Measurements from ENCODE around the gene CDX1. TPM values are rescaled to one million over a fixed set of nuclear protein-coding genes. Genes with fewer than 3 reads are reported as not detected.

CDX1 gene
- polyA plus RNA-seq, 3 donors: 0.12 to 0.34 TPM; not detected in 1

- 41 to 68% (median 62%) methylated on average over 1 of the region's 1 CpG for WGBS, 3 donors
- no peak overlapping the region for H3K27ac ChIP-seq (ENCODE audit: low read depth, low read length)
Observed at GRCh38 chr5:150175076-150175475, 8.5 kb downstream of the CDX1 start.

DNA sequence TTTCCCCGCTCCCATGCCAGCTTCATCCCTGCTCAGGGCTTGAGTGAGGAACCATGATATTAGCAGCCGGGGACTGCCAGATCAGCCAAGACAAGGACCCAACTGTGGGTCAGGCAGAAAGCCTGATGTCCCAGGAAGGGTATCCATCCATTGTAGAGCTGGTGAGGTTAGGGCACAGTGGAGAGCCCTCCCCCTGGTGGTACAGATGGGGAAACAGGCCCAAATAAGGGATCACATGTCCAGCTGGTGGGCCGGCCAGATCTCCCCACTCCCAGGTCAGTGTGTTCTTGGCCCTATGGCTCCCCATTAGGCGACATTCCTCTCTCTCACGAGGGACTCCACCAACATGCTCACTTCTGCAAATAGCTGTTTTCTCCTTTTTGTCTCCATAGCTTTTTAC is 9.0 kb downstream of the CDX1 start:
- H3K27ac ChIP-seq (ENCODE audit: low read depth, low read length): no peak overlapping the region
- WGBS, 3 donors: 67 to 84% (median 79%) methylated on average over 5 of the region's 5 CpGs

DNA sequence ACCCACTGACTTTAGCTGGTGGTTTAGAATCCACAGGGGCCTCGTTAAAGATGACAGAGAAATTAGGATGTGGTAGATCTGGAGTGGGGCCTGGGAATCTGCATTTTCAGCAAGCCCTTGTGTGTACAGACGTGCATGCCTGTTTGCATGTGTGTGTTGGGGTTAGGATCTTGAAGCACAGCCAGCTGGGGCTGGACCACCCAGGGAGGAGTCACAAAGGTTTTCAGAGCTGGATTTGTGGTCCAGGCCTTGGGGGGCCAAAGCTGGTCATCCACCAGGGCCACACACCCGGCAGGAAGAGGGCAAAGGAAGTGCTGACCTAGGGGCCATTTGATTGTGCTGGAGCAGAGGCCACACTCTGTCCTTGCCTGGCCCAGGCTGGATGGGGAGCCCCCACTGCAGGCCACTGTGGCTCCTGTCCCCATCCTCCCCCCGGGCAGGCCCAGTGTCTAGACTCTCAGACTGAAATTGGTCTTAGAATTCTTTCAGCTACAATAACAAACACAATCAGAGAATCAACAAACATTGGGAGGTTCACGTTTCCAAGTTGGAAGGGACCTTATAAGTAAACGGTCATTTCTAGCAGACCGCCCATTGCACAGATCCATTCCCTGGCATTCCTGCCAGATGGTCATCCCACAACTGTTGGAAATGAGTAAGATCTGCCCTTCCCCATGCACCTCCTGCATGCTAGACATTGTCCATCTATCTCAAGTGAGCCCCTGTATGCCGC is 10.3 kb downstream of the CDX1 start:
- no peak overlapping the region for H3K27ac ChIP-seq (ENCODE audit: low read depth, low read length)
- 75 to 86% (median 82%) methylated on average over 8 of the region's 8 CpGs for WGBS, 3 donors

GRCh38 chr5:150177721-150178120 is 11.1 kb downstream of the CDX1 start:
- H3K27ac ChIP-seq (ENCODE audit: low read depth, low read length): no peak overlapping the region
- 67 to 83% (median 75%) methylated on average over 4 of the region's 4 CpGs for WGBS, 3 donors

GRCh38 chr5:150178262-150178661 is 11.7 kb downstream of the CDX1 start:
- H3K27ac ChIP-seq (ENCODE audit: low read depth, low read length): no peak overlapping the region

GRCh38 chr5:150179019-150179620 is 12.5 kb downstream of the CDX1 start:
- 90 to 98% (median 92%) methylated on average over 7 of the region's 7 CpGs for WGBS, 3 donors
- H3K27ac ChIP-seq (ENCODE audit: low read depth, low read length): no peak overlapping the region

More at GRCh38 chr5:150178262-150178661, 11.7 kb downstream of the CDX1 start:
- WGBS, 3 donors: 45 to 69% (median 65%) methylated on average over 4 of the region's 4 CpGs

- whole genome bisulfite sequencing, 3 donors: 37 to 80% (median 48%) methylated on average over 18 of the region's 18 CpGs
Observed at GRCh38 chr5:150180241-150181026, 13.9 kb downstream of the CDX1 start.

GRCh38 chr5:150181027-150181426 is 14.4 kb downstream of the CDX1 start:
- WGBS, 3 donors: 56 to 85% (median 64%) methylated on average over 5 of the region's 5 CpGs
- H3K27ac ChIP-seq (ENCODE audit: low read depth, low read length): no peak overlapping the region

More at GRCh38 chr5:150180241-150181026, 13.9 kb downstream of the CDX1 start:
- H3K27ac ChIP-seq (ENCODE audit: low read depth, low read length): no peak overlapping the region

DNA sequence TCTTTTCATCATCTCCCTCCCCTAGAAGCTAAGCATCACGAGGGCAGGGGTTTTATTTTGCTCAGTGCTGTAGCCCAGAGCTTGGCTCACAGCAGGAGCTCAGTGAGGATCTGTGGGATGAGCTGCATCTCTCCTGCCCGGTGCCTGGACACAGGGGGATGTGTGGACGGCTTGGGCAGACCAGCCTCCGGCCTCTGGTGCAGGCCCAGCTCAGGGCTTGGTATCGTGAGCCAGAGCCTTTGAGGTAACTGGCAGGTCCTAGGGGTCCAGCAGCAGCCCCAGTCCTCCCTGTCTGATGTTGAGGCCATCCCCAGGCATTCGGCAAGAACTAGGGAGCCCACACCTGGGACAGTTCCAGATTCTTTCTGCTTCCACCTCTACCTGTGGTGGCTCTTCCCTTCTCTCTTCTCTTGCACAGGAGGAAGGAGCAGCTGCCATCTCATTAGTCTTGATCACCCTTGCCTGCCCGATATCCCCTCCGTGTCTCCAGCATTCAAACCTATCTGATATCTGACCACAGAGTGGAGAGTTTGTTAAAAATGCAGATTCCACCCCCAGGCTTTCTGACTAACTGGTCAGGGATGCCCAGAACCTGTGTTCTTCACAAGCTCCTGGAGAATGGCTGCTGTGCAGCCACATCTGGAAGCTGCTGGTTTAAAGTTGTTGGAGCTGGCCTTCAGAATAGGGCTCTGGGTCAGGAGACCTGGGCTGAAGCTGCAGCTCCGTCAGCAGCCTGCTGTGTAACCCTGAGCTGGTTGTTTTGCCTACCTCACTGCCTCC is 15.4 kb downstream of the CDX1 start:
- 89 to 92% (median 91%) methylated on average over 9 of the region's 9 CpGs for WGBS, 3 donors
- H3K27ac ChIP-seq (ENCODE audit: low read depth, low read length): no peak overlapping the region

DNA sequence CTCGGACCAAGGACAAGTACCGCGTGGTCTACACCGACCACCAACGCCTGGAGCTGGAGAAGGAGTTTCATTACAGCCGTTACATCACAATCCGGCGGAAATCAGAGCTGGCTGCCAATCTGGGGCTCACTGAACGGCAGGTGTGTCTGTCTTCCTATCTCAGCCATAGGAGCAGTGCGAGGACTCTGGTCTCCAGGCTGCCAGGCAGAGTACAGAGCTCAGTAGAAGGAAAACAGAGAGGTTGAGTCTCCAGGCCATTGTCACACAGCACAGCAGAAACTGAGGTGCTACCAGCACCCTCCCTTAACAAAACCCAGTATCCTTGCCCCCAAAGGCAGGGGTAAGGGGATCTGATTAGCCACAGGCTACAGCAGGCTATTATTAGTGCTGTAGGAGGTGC is 16.2 kb downstream of the CDX1 start:
- H3K27ac ChIP-seq (ENCODE audit: low read depth, low read length): no peak overlapping the region
- WGBS, 3 donors: 91 to 96% (median 95%) methylated on average over 10 of the region's 10 CpGs

DNA sequence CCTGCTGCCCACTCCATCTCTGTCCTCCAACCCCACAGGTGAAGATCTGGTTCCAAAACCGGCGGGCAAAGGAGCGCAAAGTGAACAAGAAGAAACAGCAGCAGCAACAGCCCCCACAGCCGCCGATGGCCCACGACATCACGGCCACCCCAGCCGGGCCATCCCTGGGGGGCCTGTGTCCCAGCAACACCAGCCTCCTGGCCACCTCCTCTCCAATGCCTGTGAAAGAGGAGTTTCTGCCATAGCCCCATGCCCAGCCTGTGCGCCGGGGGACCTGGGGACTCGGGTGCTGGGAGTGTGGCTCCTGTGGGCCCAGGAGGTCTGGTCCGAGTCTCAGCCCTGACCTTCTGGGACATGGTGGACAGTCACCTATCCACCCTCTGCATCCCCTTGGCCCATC is 16.9 kb downstream of the CDX1 start:
- no peak overlapping the region for H3K27ac ChIP-seq (ENCODE audit: low read depth, low read length)
- 94 to 98% (median 96%) methylated on average over 12 of the region's 12 CpGs for WGBS, 3 donors

DNA sequence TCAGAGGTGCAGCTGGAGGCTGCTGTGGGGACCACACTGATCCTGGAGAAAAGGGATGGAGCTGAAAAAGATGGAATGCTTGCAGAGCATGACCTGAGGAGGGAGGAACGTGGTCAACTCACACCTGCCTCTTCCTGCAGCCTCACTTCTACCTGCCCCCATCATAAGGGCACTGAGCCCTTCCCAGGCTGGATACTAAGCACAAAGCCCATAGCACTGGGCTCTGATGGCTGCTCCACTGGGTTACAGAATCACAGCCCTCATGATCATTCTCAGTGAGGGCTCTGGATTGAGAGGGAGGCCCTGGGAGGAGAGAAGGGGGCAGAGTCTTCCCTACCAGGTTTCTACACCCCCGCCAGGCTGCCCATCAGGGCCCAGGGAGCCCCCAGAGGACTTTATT is 17.4 kb downstream of the CDX1 start:
- no peak overlapping the region for H3K27ac ChIP-seq (ENCODE audit: low read depth, low read length)
- 76 to 92% (median 91%) methylated on average over 2 of the region's 2 CpGs for WGBS, 3 donors

- 56 to 75% (median 70%) methylated on average over 12 of the region's 12 CpGs for WGBS, 3 donors
- no peak overlapping the region for H3K27ac ChIP-seq (ENCODE audit: low read depth, low read length)
Observed at GRCh38 chr5:150184990-150185912, 18.7 kb downstream of the CDX1 start.

DNA sequence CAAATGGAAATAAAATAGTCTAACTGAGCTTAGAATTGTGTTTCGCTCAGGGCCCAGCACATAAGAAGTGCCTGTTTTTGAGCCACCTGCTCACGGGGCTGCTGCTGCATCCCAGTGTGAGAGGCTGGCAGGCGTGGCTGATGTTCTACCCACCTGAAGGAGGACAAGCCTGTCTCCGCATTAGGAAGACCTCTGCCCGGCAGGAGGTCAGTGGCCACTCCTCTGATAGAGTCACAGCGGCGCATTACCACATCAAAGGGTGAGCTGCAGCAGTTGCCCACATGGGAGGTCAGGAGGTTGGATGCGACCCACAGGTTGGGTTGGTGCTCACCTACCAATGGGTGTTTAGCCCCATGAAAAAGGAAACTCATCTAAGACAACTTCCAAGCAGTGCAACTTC is 19.6 kb downstream of the CDX1 start:
- H3K27ac ChIP-seq (ENCODE audit: low read depth, low read length): no peak overlapping the region
- 94 to 97% (median 96%) methylated on average over 8 of the region's 8 CpGs for WGBS, 3 donors

- WGBS, 3 donors: 69 to 91% (median 78%) methylated on average over 4 of the region's 4 CpGs
- no peak overlapping the region for H3K27ac ChIP-seq (ENCODE audit: low read depth, low read length)
Observed at GRCh38 chr5:150186897-150187296, 20.3 kb downstream of the CDX1 start.

GRCh38 chr5:150188146-150188842 is 21.7 kb downstream of the CDX1 start:
- WGBS, 3 donors: 51 to 65% (median 60%) methylated on average over 3 of the region's 3 CpGs
- no peak overlapping the region for H3K27ac ChIP-seq (ENCODE audit: low read depth, low read length)

DNA sequence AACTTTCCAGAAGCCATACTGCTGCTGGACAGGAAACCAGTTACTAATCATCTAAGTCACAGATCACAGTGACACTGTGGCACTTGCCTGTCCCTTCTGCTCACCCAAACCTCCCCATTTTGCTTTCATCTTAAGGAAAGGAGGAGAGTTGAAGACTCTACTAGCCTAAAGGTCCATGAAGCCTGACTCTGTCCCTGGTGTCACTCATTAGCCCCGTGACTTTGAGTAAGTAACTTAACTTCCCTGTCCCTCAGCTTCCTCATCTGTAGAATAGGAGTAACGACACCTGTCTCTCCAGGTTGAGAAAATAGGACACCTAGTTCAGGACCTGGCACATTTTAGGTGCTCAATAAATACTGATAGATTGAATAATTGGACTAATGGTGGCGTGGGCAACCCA is 22.7 kb downstream of the CDX1 start:
- no peak overlapping the region for H3K27ac ChIP-seq (ENCODE audit: low read depth, low read length)
- 69 to 89% (median 75%) methylated on average over 3 of the region's 3 CpGs for WGBS, 3 donors
